ENCODE data around the gene TRAPPC2L. TPM values are rescaled to one million over a fixed set of nuclear protein-coding genes. Genes with fewer than 3 reads are reported as not detected.
A peak's percentile ranks its signal among the peaks of the same experiment; 100 is the strongest.

TRAPPC2L gene
- total and polyA plus RNA-seq, 2 of the 13 experiments (the other 11 are each of a cell fraction or from before 2014, with no cell fraction given): 96.3 to 107 TPM

DNA sequence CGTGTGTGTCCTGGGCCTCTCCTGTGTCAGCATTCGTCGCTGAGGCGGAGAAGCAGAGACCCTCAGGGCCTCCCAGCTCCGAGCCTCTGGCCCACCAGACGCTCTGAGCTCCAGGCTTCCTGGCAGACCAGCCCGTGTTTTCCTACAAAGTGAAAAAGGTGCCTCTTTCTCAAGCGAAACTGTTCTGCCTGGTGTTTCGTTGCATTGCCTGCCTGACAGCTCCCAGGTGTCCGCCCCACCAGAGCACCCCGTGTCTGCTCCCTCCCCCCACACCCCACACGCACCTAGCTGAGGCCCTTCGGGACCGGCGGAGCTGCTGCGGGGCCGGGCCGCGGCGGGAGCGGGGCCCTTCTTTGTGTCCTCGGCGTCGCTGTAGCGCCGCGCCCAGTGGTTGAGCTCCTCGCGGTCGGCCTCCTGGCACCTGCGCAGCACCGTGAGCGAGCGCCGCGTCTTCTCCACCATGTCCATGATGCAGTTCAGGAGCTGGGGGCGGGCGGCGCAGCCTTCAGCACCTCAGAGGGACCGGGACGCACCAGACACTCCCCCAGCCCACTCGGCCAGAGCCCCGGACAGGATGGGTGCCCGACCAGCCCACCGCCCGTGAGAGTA, 24.2 kb downstream of the TRAPPC2L start (continued):
- TF ChIP-seq ZNF687 (CRISPR knock-in tag; IDR thresholded peaks at IDR 0.05) (peak; percentile 46), ZNF501 (CRISPR knock-in tag; IDR thresholded peaks at IDR 0.05) (0 out of 2 replicates have a peak, but pooled peaks have one; percentile 53), MYPOP (CRISPR knock-in tag; IDR thresholded peaks at IDR 0.05) (peak; percentile 30; the same call in 1 of the 2 replicates), HES4 (CRISPR knock-in tag; IDR thresholded peaks at IDR 0.05; ENCODE audit: borderline replicate concordance) (0 out of 2 replicates have a peak, but pooled peaks have one; percentile 40), NR2C2 (CRISPR knock-in tag; IDR thresholded peaks at IDR 0.05; ENCODE audit: borderline replicate concordance) (no peak), ZNF792 (CRISPR knock-in tag; IDR thresholded peaks at IDR 0.05) (no peak)

All from HepG2 (cell line).